HG03095 (cell line): Measurements from ENCODE around the gene IGSF21.

Experiments used
- ATAC-seq: cut with Tn5 transposase; IDR thresholded peaks from one replicate; pipeline ENCODE4 v1.9.1; 2021; ENCODE audit warnings: moderate library complexity; ENCODE audit not compliant: unreplicated experiment

IGSF21 gene

GRCh38 chr1:18201997-18202719, 94.6 kb downstream of the IGSF21 start:
- ATAC-seq: no peak

GRCh38 chr1:18203645-18204044, 96.0 kb downstream of the IGSF21 start:
- ATAC-seq: no peak

GRCh38 chr1:18204575-18204974, 97.0 kb downstream of the IGSF21 start:
- no peak for ATAC-seq

GRCh38 chr1:18205319-18205718, 97.7 kb downstream of the IGSF21 start:
- ATAC-seq: no peak

- no peak for ATAC-seq
Observed at GRCh38 chr1:18211764-18212163, 104.2 kb downstream of the IGSF21 start.

GRCh38 chr1:18217398-18218043, 109.9 kb downstream of the IGSF21 start:
- ATAC-seq: no peak

GRCh38 chr1:18229625-18230024, 122.0 kb downstream of the IGSF21 start:
- no peak for ATAC-seq

GRCh38 chr1:18230321-18230720, 122.7 kb downstream of the IGSF21 start:
- ATAC-seq: no peak

GRCh38 chr1:18230840-18231239, 123.2 kb downstream of the IGSF21 start:
- ATAC-seq: no peak

- ATAC-seq: no peak
Observed at GRCh38 chr1:18232052-18232451, 124.5 kb downstream of the IGSF21 start.

- ATAC-seq: no peak
Observed at GRCh38 chr1:18233176-18233864, 125.7 kb downstream of the IGSF21 start.

GRCh38 chr1:18234790-18235242, 127.2 kb downstream of the IGSF21 start:
- no peak for ATAC-seq

- no peak for ATAC-seq
Observed at GRCh38 chr1:18237371-18237770, 129.8 kb downstream of the IGSF21 start.

GRCh38 chr1:18238190-18238589, 130.6 kb downstream of the IGSF21 start:
- no peak for ATAC-seq

GRCh38 chr1:18239671-18240070, 132.1 kb downstream of the IGSF21 start:
- no peak for ATAC-seq

- no peak for ATAC-seq
Observed at GRCh38 chr1:18240906-18241305, 133.3 kb downstream of the IGSF21 start.

- ATAC-seq: no peak
Observed at GRCh38 chr1:18241891-18242290, 134.3 kb downstream of the IGSF21 start.

- no peak for ATAC-seq
Observed at GRCh38 chr1:18243503-18244175, 136.0 kb downstream of the IGSF21 start.

- ATAC-seq: no peak
Observed at GRCh38 chr1:18244762-18245161, 137.2 kb downstream of the IGSF21 start.

GRCh38 chr1:18245647-18246046, 138.0 kb downstream of the IGSF21 start:
- ATAC-seq: no peak

- no peak for ATAC-seq
Observed at GRCh38 chr1:18246543-18246942, 138.9 kb downstream of the IGSF21 start.
